GM15510 (cell line): ENCODE measurements around the gene PRR12.

Source experiments
- POLR2A ChIP-seq: IDR thresholded peaks from 3 replicates; pipeline ENCODE4 v1.6.1; 2011; ENCODE audit warnings: borderline replicate concordance; ENCODE audit not compliant: insufficient read length; ENCODE audit errors: extremely low read depth

The PRR12 gene

DNA sequence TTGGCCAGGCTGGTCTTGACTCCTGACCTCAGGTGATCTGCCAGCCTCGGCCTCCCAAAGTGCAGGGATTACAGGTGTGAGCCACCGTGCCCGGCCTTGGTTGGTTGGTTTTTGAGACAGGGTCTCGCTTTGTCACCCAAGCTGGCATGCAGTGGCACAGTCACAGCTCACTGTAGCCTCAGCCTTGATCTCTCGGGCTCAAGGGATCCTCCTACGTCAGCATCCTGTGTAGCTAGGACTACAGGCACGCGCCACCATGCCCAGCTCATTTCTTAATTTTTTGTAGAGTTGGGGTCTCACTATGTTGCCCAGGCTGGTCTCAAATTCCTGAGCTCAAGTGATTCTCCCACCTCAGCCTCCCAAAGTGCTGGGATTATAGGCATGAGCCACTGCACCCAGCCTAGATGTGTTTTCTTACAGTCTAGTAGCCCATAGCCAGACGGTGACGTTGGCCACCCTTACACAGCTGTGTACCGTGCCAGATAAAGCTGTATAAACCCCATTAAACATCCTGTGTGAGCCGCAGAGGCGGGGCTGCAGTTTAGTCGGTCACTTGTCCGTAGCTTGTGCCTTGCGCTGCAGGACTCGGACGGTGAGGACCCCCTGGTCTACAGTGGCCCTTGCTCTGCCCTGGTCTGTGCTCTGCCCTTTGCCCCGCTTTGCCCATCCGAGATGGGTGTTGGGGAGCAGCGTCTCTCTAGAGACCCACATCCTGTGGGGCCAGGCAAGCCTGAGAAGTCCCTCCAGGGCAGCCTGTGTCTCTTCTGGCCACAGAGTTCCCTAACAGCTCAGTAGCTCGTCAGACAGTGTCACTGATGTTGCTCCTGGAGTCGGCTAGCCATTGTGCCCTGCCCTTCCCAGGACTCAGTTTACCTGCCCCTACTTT lies 64.8 kb downstream of the PRR12 start:
- no peak for TF ChIP-seq POLR2A

GRCh38 chr19:49656456-49657109 lies 65.6 kb downstream of the PRR12 start:
- TF ChIP-seq POLR2A = no peak

GRCh38 chr19:49657493-49658138 lies 66.6 kb downstream of the PRR12 start:
- no peak for TF ChIP-seq POLR2A

DNA sequence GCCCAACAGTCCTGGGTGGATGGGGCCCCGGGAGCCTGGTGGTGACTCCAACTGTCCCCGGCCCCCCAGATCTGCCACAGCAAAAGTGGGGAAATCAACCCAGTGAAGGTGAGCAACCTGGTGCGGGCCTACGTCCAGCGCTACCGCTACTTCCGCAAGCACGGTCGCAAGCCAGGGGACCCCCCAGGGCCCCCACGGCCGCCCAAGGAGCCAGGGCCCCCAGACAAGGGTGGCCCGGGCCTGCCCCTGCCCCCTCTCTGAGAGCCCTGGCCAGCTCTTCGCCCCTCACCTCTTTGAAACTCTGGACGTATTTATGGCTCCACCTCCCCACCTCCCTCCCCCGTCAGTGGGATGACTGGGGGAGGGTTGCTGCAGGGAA lies 67.1 kb downstream of the PRR12 start:
- no peak for TF ChIP-seq POLR2A

DNA sequence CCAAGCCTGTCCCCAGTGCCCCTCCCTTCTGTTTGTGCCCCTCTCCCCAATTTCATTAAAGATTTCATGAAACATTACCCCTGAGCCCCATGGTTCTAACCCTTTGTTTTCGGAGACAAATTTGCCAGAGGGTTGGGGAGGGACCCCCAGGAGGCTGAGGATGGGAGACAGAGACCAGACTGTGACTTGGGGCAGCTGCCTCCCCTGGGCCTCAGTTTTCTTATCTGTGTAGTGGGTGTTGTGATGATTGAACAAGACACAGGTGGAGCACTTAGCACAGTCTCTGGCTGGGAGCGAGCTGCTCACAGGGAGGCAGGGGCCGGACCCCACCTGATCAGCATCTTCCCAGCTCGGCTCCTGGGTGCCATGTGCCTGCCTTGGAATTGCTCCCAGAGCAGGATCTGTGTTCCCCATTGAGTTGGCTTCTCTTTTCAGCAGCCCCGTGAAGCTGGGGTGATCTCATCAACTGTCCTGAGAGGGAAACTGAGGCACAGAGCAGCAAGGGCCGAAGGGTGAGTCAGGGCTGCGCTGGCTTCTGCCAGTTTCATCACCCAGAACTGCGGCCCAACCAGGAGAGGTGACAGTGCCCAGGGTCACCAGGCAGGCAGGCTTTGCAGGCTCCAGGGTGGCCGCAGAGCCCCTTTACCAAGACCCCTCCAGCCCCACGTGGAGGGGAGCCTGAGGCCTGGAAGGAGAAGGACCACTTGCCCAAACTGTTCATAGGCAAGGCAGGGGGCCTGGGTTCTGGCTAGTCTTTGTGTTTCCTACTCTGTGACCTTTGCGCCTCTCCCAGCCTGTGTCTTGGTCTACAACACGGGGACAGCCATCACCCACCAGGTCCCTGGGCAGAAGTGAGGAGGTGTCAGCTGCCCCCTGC lies 67.8 kb downstream of the PRR12 start:
- no peak for TF ChIP-seq POLR2A

DNA sequence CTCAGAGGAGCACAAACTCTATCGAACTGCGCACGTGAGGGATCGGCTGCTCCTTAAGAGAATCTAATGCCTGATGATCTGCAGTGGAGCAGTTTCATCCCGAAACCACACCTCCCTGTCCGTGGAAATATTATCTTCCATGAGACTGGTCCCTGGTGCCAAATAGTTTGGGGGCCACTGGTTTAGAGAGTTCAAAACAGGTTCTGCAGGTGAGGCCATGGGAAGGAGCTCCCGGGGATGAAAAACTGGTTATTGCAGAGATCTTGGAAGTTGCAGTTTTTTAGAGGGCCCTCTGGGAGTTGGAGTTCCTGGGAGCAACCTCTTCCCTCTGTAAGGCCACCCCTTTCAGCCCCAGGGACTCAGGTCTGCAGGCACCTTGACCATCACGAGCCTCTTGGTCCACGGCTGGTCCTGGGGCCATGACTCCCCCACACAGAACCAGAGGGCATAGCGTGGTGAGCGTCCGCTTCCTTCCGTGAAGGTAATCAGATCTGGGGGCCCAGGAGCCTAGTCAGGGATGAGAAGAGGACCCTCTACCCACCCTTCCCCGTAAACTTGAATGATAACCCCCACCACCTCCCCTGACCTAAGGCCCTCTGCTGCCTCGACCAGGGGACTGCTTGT lies 69.5 kb downstream of the PRR12 start:
- no peak for TF ChIP-seq POLR2A

GRCh38 chr19:49662011-49662410 lies 71.0 kb downstream of the PRR12 start:
- TF ChIP-seq POLR2A = peak; percentile 19

GRCh38 chr19:49663224-49663623 lies 72.2 kb downstream of the PRR12 start:
- no peak for TF ChIP-seq POLR2A

- peak; percentile 59 for TF ChIP-seq POLR2A
Observed at GRCh38 chr19:49664171-49665035, 73.4 kb downstream of the PRR12 start.

DNA sequence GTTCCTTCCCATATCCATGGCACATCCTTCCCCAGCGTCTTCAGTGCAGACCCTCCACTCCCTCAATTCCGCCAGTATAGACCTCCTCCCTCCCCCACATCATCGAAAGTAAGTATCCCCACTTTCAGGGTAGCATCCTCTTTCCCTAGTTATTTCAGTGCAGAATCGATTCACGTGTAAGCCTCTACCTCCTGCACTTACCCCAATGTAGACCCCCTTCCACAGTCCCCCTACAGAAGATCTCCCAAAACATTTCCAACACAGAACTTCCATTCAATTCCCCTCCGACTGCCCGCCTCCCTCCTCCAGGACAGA lies 74.0 kb downstream of the PRR12 start:
- TF ChIP-seq POLR2A = no peak

DNA sequence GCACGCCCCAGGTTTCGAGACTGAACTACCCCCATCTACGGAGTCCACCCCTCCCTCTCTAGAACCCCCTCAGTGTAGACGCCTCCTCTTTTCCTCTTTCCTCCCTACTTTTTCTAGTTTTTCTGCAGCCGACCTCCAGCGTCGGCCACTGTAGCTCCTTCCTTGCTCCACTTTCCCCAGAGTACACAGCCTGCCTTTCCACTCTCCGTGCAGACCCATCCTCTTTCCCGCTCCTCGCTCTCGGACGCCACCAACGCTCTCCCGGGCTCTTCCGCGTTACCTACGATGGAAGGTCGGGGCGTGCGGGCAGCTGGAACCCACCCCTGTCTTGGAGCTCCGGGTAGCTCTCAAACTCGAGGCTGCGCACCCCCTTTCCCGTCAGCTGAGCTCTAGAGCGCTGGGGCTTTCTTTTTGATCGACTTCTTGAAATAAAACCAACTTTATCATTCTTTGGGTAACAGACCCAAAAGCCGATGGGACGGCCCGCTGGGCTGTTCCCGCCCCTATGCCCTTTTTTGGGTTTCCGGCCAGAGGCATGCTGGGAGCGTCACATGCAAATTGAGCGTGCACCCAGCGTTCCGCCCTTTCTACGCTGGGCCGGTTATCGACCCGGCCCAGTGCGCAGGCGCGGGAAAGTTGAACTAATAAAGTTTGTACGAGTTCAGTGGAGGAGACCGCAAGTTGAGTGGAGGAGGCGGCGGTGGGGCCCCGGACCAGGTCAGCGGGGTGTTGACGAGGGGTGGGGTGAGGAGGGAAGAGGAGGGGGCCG lies 74.6 kb downstream of the PRR12 start, which contains the start of the genes BCL2L12 and IRF3:
Gene BCL2L12, plus strand, starts transcription at position 583 of the 769 bp plus-strand sequence. CDS start 760 bp downstream, outside the sequence.
Gene IRF3, minus strand, starts transcription at position 507 of the 769 bp plus-strand sequence. CDS start 1,019 bp downstream, outside the sequence.
- no peak for TF ChIP-seq POLR2A

DNA sequence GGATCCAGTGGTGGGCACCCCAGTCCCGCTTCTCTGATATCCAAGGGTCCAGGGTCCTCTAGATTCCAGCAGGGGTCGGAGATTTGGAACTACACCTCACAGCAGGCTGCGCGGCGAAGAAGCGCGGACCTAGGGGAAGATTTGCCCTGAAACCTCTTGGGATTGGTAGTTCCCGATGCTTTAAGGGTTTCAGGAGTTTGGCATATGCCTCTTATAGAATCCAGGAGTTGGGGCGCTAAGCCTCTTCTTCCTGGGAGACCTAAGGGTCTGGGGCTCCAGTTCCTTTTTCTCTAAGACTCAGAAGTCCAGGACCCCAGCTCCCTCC lies 75.1 kb downstream of the PRR12 start:
- no peak for TF ChIP-seq POLR2A
